GM23338 (cell line): Measurements from ENCODE around the gene SURF1. TPM values are rescaled to one million over a fixed set of nuclear protein-coding genes. Genes with fewer than 3 reads are reported as not detected.

Experiments
- ATAC-seq: fragments of 200-7000 bp; cut with Tn5 transposase; 3 replicates; pipeline ENCODE4 v1.9.1; 2020
- DNase-seq: peaks from one replicate; pipeline ENCODE4 v3.0.0-alpha.2; 2015; ENCODE audit warnings: low spot score
- H2AFZ ChIP-seq: fragments of 200-600 bp; sonication (generic); 2 replicates; pipeline ENCODE4 v1.8.0; 2016; ENCODE audit warnings: antibody characterized with exemption, mild to moderate bottlenecking, moderate library complexity
- H3F3A ChIP-seq: fragments of 200-600 bp; sonication (generic); replicated peaks from 2 replicates; pipeline ENCODE4 v1.8.0; 2017; ENCODE audit warnings: antibody characterized with exemption, mixed run types, low read depth
- H3K27ac ChIP-seq: fragments of 200-600 bp; sonication (generic); 2 replicates; pipeline ENCODE4 v1.6.1; 2016; ENCODE audit warnings: low read depth
- H3K27me3 ChIP-seq: fragments of 200-600 bp; sonication (generic); 2 replicates; pipeline ENCODE4 v1.8.0; 2016; ENCODE audit warnings: mild to moderate bottlenecking, mixed run types, moderate library complexity; ENCODE audit not compliant: insufficient read depth
- H3K36me3 ChIP-seq: fragments of 200-600 bp; sonication (generic); 2 replicates; pipeline ENCODE4 v1.8.0; 2016; ENCODE audit warnings: mild to moderate bottlenecking; ENCODE audit not compliant: insufficient read depth
- H3K4me1 ChIP-seq: fragments of 200-600 bp; sonication (generic); 2 replicates; pipeline ENCODE4 v1.8.0; 2016; ENCODE audit warnings: mild to moderate bottlenecking, moderate library complexity; ENCODE audit not compliant: insufficient read depth
- H3K4me2 ChIP-seq: fragments of 200-600 bp; sonication (generic); 2 replicates; pipeline ENCODE4 v1.7.1; 2017; ENCODE audit warnings: mixed run types
- H3K4me3 ChIP-seq: fragments of 200-600 bp; sonication (generic); 2 replicates; pipeline ENCODE4 v1.6.1; 2016; ENCODE audit warnings: mixed run types
- H3K79me2 ChIP-seq: fragments of 200-600 bp; sonication (generic); replicated peaks from 2 replicates; pipeline ENCODE4 v1.8.0; 2017; ENCODE audit warnings: mild to moderate bottlenecking; ENCODE audit not compliant: insufficient read depth
- H3K9me2 ChIP-seq: fragments of 200-600 bp; sonication (generic); 2 replicates; pipeline ENCODE4 v1.8.0; 2017; ENCODE audit not compliant: insufficient read depth
- H4K20me1 ChIP-seq: fragments of 200-600 bp; sonication (generic); replicated peaks from 2 replicates; pipeline ENCODE4 v1.8.0; 2017; ENCODE audit warnings: mild to moderate bottlenecking; ENCODE audit not compliant: insufficient read depth
- H3K27ac Mint-ChIP-seq: 2 replicates; pipeline ENCODE4 v1.8.0; 2020; ENCODE audit warnings: inconsistent platforms, mild to moderate bottlenecking, moderate library complexity, mixed read lengths
- H3K27me3 Mint-ChIP-seq: 3 replicates; pipeline ENCODE4 v1.8.0; 2022; ENCODE audit warnings: low read depth, mild to moderate bottlenecking, moderate library complexity, mixed read lengths, inconsistent platforms; ENCODE audit not compliant: insufficient read depth, poor library complexity
- H3K36me3 Mint-ChIP-seq: 3 replicates; pipeline ENCODE4 v1.8.0; 2021; ENCODE audit warnings: low read depth, mild to moderate bottlenecking, inconsistent platforms, moderate library complexity, mixed read lengths
- H3K4me1 Mint-ChIP-seq: 3 replicates; pipeline ENCODE4 v1.8.0; 2020; ENCODE audit warnings: mild to moderate bottlenecking, inconsistent platforms, mixed read lengths
- H3K4me3 Mint-ChIP-seq: 3 replicates; pipeline ENCODE4 v1.8.0; 2021; ENCODE audit warnings: moderate library complexity, mild to moderate bottlenecking, inconsistent platforms, mixed read lengths
- H3K9me3 Mint-ChIP-seq: 3 replicates; pipeline ENCODE4 v1.8.0; 2020; ENCODE audit warnings: moderate library complexity, mild to moderate bottlenecking, inconsistent platforms, mixed read lengths
- CREB1 ChIP-seq: fragments of 250-450 bp; sonication (Bioruptor Pico); IDR thresholded peaks from 2 replicates; pipeline ENCODE4 v1.5.0; 2020; ENCODE audit warnings: low read depth, mild to moderate bottlenecking, moderate library complexity
- ETS1 ChIP-seq: IDR thresholded peaks from 2 replicates; pipeline ENCODE4 v1.6.1; 2016; ENCODE audit warnings: antibody characterized with exemption
- EZH2 ChIP-seq: fragments of 200-600 bp; sonication (generic); IDR thresholded peaks from one replicate; pipeline ENCODE4 v1.8.0; 2017; ENCODE audit warnings: antibody characterized with exemption, mild to moderate bottlenecking, low read depth; ENCODE audit not compliant: unreplicated experiment
- EZH2phosphoT487 ChIP-seq: fragments of 200-600 bp; sonication (generic); IDR thresholded peaks from one replicate; pipeline ENCODE4 v1.8.1; 2018; ENCODE audit warnings: antibody characterized with exemption; ENCODE audit not compliant: unreplicated experiment
- JUNB ChIP-seq: IDR thresholded peaks from one replicate; pipeline ENCODE4 v1.6.1; 2016; ENCODE audit warnings: antibody characterized with exemption; ENCODE audit not compliant: unreplicated experiment
- NANOG ChIP-seq: IDR thresholded peaks from 2 replicates; pipeline ENCODE4 v1.6.1; 2016; ENCODE audit warnings: antibody characterized with exemption, borderline replicate concordance
- POLR2AphosphoS5 ChIP-seq: IDR thresholded peaks from 2 replicates; pipeline ENCODE4 v1.6.1; 2016; ENCODE audit warnings: antibody characterized with exemption, low read depth
- STAT1 ChIP-seq: IDR thresholded peaks from one replicate; pipeline ENCODE4 v1.6.1; 2016; ENCODE audit warnings: antibody characterized with exemption; ENCODE audit not compliant: unreplicated experiment
- ZNF114 ChIP-seq: fragments of 250-450 bp; sonication (Bioruptor Pico); IDR thresholded peaks from 2 replicates; pipeline ENCODE4 v1.5.0; 2020; ENCODE audit warnings: mild to moderate bottlenecking, moderate library complexity
- ZNF331 ChIP-seq: fragments of 250-450 bp; sonication (Bioruptor Pico); IDR thresholded peaks from 2 replicates; pipeline ENCODE4 v1.5.0; 2020; ENCODE audit warnings: low read depth, mild to moderate bottlenecking, moderate library complexity
- polyA plus RNA-seq: library from polyadenylated mRNA; unstranded; fragments of >200 nt; fragmentation: Nextera tagmentation; extraction: Ambion mirVana; gene quantifications from 2 replicates; pipeline ENCODE4 v1.2.1, GENCODE V29; 2016
- total RNA-seq: library from RNA; depleted of rRNA; stranded (reverse); fragments of >200 nt; shearing (Covaris generic); gene quantifications from 2 replicates; pipeline ENCODE4 v1.2.3, GENCODE V29; 2014
- TF ChIP-seq, protein P1 (sequence below): fragments of 250-450 bp; sonication (Bioruptor Pico); IDR thresholded peaks from 2 replicates; pipeline ENCODE4 v1.5.0; 2020; ENCODE audit warnings: mild to moderate bottlenecking, moderate library complexity
- TF ChIP-seq, protein P2 (sequence below): IDR thresholded peaks from one replicate; pipeline ENCODE4 v1.6.1; 2018; ENCODE audit warnings: antibody characterized with exemption; ENCODE audit not compliant: unreplicated experiment

The SURF1 gene
- total and polyA plus RNA-seq, 2 experiments from 2014 or later, result 39.1 to 52.6 TPM

DNA sequence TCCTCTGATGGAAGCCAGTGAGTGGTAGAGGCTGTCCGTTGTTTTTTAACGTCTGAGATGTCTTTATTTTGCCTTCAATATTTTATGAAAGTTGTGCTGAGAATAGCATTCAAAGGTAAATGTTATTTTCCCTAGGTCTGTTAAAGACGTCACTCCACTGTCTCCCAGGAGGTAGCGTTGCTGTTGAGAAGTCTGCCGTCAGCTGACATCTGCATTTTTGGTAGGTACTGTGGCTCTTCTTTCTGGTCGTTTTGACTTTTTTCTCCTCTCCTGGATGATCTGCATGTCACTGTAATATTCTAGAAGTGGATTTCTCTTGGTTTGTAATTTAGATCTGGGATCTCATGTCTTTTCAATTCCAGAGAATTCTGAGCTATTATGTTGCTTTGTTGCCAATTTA lies 46.7 kb downstream of the SURF1 start:
- Mint-ChIP-seq H3K4me3 (no peak overlapping the region), H3K27me3 (no peaks in the 10 kb centered on the region), H3K36me3 (peaks cover 8% of the 10 kb centered on the region), H3K4me1 (no peaks in the 10 kb centered on the region), H3K9me3 (peaks cover 10% of the 10 kb centered on the region), H3K27ac (no peak overlapping the region)
- DNase-seq (no peak), ATAC-seq (no peak)
- no peak overlapping the region for H3K27ac ChIP-seq
- H3K4me1 ChIP-seq, result no peaks in the 10 kb centered on the region
- no peaks in the 10 kb centered on the region for H3K79me2 ChIP-seq
- TF ChIP-seq, protein P1, sequence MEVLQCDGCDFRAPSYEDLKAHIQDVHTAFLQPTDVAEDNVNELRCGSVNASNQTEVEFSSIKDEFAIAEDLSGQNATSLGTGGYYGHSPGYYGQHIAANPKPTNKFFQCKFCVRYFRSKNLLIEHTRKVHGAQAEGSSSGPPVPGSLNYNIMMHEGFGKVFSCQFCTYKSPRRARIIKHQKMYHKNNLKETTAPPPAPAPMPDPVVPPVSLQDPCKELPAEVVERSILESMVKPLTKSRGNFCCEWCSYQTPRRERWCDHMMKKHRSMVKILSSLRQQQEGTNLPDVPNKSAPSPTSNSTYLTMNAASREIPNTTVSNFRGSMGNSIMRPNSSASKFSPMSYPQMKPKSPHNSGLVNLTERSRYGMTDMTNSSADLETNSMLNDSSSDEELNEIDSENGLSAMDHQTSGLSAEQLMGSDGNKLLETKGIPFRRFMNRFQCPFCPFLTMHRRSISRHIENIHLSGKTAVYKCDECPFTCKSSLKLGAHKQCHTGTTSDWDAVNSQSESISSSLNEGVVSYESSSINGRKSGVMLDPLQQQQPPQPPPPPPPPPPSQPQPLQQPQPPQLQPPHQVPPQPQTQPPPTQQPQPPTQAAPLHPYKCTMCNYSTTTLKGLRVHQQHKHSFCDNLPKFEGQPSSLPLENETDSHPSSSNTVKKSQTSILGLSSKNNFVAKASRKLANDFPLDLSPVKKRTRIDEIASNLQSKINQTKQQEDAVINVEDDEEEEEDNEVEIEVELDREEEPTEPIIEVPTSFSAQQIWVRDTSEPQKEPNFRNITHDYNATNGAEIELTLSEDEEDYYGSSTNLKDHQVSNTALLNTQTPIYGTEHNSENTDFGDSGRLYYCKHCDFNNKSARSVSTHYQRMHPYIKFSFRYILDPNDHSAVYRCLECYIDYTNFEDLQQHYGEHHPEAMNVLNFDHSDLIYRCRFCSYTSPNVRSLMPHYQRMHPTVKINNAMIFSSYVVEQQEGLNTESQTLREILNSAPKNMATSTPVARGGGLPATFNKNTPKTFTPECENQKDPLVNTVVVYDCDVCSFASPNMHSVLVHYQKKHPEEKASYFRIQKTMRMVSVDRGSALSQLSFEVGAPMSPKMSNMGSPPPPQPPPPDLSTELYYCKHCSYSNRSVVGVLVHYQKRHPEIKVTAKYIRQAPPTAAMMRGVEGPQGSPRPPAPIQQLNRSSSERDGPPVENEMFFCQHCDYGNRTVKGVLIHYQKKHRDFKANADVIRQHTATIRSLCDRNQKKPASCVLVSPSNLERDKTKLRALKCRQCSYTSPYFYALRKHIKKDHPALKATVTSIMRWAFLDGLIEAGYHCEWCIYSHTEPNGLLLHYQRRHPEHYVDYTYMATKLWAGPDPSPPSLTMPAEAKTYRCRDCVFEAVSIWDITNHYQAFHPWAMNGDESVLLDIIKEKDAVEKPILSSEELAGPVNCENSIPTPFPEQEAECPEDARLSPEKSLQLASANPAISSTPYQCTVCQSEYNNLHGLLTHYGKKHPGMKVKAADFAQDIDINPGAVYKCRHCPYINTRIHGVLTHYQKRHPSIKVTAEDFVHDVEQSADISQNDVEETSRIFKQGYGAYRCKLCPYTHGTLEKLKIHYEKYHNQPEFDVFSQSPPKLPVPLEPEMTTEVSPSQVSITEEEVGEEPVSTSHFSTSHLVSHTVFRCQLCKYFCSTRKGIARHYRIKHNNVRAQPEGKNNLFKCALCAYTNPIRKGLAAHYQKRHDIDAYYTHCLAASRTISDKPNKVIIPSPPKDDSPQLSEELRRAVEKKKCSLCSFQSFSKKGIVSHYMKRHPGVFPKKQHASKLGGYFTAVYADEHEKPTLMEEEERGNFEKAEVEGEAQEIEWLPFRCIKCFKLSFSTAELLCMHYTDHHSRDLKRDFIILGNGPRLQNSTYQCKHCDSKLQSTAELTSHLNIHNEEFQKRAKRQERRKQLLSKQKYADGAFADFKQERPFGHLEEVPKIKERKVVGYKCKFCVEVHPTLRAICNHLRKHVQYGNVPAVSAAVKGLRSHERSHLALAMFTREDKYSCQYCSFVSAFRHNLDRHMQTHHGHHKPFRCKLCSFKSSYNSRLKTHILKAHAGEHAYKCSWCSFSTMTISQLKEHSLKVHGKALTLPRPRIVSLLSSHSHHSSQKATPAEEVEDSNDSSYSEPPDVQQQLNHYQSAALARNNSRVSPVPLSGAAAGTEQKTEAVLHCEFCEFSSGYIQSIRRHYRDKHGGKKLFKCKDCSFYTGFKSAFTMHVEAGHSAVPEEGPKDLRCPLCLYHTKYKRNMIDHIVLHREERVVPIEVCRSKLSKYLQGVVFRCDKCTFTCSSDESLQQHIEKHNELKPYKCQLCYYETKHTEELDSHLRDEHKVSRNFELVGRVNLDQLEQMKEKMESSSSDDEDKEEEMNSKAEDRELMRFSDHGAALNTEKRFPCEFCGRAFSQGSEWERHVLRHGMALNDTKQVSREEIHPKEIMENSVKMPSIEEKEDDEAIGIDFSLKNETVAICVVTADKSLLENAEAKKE (CRISPR knock-in tag), result no peak
- TF ChIP-seq CREB1 (CRISPR knock-in tag) (no peak), ZNF331 (CRISPR knock-in tag) (no peak), ETS1 (no peak), EZH2 (no peak), EZH2phosphoT487 (no peak), JUNB (no peak), POLR2AphosphoS5 (no peak), STAT1 (no peak), ZNF114 (no peak), NANOG (no peak)
- TF ChIP-seq, protein P2, sequence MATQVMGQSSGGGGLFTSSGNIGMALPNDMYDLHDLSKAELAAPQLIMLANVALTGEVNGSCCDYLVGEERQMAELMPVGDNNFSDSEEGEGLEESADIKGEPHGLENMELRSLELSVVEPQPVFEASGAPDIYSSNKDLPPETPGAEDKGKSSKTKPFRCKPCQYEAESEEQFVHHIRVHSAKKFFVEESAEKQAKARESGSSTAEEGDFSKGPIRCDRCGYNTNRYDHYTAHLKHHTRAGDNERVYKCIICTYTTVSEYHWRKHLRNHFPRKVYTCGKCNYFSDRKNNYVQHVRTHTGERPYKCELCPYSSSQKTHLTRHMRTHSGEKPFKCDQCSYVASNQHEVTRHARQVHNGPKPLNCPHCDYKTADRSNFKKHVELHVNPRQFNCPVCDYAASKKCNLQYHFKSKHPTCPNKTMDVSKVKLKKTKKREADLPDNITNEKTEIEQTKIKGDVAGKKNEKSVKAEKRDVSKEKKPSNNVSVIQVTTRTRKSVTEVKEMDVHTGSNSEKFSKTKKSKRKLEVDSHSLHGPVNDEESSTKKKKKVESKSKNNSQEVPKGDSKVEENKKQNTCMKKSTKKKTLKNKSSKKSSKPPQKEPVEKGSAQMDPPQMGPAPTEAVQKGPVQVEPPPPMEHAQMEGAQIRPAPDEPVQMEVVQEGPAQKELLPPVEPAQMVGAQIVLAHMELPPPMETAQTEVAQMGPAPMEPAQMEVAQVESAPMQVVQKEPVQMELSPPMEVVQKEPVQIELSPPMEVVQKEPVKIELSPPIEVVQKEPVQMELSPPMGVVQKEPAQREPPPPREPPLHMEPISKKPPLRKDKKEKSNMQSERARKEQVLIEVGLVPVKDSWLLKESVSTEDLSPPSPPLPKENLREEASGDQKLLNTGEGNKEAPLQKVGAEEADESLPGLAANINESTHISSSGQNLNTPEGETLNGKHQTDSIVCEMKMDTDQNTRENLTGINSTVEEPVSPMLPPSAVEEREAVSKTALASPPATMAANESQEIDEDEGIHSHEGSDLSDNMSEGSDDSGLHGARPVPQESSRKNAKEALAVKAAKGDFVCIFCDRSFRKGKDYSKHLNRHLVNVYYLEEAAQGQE, result no peak
- no peaks in the 10 kb centered on the region for H3K9me2 ChIP-seq
- H2AFZ ChIP-seq, result no peak overlapping the region
- H3K36me3 ChIP-seq, result no peaks in the 10 kb centered on the region
- H3K27me3 ChIP-seq, result no peaks in the 10 kb centered on the region
- H3K4me3 ChIP-seq, result no peak overlapping the region
- H3K4me2 ChIP-seq, result no peak overlapping the region
- no peaks in the 10 kb centered on the region for H3F3A ChIP-seq
- H4K20me1 ChIP-seq, result no peaks in the 10 kb centered on the region
